Activated CD4-positive, CD25-positive, alpha-beta regulatory T cell (primary cell): ENCODE data around the gene TMEM178B.
"Not testable (repeated sequence)": the region's sequence is repeated elsewhere in the genome, so short reads cannot be mapped to it uniquely, and the experiment has no call there.

Source experiments
- DNase-seq, 4 experiments: peaks; one replicate each; lab custom pipeline; 2025; lab: John Stamatoyannopoulos, UW

TMEM178B gene

DNA sequence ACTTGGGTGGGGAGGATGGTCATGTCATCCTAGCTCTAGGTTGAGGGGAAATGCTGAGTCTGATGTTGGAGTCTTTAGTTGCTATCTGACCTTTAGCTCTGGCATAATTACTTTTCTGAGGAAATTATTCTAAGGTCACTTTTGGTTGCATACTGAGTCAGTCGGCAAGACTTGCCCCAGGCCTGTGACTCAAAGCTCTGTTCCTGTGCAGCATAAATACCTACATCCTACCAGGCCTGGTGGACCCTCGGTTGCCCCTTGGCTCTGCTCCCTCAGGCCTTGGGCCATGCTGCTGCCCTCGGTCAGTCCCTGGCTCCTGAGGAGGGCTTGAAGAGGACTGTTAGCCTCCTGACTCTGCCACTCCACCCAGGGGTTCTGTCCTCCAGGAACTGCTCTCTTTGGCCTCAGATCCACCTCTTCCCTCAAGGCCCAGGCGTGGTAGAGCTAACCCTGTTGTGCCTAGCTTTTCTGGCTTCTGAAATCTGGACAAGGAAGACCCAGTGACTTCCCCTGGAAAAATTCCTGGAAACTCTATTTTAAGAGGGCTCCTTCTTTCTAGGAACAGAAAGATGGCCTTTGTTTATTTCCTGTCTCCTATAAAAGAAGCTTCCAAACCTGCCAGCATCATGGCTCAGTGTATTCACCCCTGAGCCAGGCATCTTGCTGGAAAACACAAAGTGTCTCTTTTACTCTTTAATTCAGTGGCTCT, 71.2 kb downstream of the TMEM178B start:
- DNase-seq: no peak

DNA sequence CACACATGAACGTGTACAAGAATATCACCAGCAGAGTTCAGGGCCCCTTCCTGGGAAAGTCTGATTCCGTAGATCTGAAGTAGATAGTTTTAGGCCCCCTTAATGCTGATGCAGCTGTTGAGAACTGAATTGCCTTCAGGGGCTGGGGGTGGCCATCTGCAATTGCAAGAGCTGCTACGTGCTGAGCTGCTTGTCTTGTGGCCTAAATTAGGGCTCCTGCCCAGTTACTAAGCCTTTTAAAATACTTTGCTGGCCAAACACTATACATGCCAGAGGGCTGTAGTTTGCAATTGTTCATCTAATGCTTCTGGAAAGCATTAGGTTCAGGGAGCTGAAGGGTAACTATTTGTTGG, 71.7 kb downstream of the TMEM178B start:
- DNase-seq: no peak

DNA sequence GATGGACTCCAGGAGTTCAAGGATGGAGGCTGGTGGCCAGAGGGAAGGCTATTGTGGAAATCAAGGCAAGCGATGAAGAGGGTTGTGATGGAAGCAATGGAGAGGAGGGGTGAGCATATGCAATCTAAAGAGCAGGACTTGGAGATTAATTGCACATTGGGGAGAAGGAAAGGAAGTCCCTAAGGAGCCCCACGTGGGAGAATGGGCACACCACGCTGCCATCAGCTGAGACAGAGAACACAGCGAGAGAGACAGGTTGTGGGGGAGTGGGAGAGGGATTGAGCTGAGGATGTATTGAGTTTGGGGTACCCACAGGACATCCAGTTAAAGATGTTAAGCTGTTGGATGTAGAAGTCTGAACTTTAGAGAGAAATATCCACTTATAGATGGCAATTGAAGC, 73.6 kb downstream of the TMEM178B start:
- no peak for DNase-seq

DNA sequence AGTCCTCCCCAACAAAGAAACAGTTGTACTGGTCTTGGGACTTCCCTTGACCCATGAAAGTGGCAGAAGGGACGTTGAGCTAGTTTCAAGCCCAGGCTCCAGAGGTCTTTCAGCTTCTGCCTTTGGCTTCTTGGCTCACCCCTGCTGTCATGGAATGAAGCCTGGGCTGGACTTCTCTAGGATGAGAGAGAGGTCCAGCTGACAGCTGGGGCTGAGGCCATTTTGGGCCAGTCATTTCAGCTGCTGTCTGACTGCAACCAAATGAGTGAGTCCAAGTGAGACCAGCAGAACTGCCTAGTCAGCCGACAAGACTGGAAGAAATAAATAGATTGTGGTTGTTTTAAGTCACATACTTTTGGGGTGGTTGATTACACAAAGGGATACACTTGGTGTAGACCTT, 76.6 kb downstream of the TMEM178B start:
- no peak for DNase-seq

DNA sequence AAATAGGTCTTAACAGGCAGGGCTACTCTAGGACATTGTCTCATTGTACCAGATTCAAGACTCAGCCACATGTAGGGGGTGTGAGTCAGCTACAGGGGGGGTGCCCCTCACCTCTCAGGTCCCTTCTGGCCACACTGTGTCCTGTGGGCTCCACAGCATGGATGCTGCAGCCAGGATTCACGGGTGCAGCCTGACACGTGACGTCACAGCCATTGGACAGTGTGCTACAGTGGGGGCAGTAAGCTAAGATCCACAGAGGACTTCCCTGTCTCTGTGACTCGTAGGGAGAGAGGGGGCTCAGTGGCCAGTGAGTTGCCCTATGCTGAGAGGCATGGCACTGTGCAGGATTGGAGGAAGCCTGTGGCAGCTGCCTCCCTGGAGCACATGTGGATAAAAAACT, 77.9 kb downstream of the TMEM178B start:
- no peak for DNase-seq

DNA sequence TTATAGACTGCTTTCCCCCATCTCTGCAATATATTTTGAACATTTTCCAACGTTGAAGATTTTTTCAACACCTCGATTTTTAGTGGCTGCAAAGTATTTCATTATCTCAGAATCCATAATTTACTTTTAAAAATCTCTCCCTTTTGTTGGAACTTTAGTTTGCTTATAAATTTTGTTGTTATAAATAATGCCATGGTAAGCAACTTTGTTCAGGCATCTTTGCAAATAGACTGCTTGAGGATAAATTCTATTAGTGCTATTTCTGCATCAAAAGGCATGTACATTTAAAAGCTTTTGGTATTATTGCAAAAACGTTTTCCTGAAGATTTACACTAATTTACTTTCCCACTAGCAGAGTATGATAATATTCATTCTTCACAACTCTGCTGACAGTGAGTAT, 79.4 kb downstream of the TMEM178B start:
- DNase-seq: no peak

DNA sequence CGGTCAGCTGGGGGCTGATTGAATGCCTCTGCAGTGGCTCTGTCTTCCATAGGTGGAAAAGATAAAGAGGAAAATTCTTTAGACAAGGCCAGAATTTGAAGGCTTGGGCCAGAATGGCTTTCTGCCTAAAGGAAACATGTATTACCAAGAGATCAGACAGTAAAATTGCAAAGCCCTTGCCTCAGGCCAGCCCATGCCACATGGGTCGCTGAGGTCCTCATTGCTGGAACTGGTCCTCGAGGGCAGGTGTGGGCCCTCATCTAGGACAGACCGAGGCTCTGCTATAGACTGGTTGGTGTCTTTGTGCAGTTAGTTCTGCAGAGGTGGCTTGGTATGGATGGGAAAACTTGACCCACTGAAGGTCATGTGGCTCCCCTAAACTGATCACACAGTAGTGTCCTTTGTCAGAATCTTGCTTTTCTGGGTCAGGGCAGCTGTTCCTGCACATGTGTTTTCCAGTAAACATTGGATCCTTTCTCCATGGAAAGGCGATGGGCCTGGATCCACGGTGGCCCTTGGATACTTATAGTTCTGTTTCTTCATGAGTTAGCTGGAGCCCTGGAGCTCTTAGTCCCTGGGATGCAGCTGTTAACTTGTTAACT, 80.4 kb downstream of the TMEM178B start:
- no peak for DNase-seq

DNA sequence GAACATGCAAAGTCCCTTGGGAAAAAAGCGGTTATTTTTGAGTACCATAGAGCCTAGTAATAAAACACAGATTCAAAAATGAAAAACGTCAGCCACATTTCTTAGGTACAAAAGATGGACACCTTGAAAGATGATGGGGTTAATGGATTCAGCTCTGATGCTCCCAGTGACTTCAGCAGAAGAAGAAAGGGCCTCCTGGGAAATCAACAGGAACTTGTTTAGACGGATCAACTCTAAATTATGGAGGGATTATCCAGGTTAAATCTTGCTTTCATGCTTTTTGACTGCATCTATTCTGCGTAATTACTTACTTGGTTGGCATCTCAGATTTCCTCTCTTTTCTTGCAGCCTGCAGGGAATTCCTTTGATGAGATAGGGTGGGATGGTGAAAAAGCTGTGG, 82.5 kb downstream of the TMEM178B start:
- no peak for DNase-seq

DNA sequence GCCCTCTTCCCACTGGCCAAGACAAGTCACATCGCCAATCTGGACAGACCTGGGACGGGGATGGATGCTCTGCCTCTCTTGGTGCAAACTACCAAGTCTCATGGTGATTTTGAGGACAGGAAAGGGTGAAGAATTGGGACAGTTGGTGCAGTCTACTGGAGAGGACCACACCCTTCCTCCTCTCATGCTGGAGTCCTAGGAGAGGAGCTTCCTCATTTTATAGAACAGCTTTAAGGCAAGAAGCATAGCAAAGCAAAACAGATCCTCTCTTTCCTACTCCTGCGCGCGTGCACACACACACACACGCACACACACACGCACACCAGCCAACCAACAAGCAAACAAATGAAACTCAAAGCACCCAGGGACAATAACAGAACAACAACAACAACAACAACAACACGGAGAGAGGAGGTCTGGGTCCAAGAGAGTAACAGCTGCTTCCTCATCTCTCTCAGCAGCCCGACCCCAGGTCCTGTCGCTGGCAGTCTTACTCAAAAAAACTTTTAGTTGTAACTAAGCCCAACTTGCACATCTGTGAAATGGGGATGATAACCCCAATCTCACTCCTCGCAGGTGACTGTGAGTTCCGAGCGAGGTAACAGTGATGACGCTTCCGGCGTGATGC, 83.4 kb downstream of the TMEM178B start:
- no peak for DNase-seq

DNA sequence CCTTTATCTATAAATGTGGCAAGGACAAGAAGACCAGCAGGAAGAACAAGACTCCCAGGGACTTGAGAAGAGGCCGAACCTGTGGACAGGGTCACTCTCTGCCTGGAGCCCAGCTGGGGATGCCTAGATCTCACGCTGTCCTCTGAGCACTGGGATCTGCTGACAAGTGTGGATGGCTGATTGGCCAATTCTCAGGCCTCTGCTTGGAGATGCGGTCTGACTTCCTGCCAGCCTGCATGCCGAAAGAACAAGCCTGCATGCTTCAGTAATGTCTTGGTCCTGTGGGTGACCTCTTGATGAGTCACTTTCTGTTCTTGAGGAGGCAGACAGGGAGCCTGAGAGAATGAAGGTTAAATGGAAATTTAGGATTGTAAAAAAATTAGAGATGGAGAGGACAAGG, 84.7 kb downstream of the TMEM178B start:
- no peak for DNase-seq

DNA sequence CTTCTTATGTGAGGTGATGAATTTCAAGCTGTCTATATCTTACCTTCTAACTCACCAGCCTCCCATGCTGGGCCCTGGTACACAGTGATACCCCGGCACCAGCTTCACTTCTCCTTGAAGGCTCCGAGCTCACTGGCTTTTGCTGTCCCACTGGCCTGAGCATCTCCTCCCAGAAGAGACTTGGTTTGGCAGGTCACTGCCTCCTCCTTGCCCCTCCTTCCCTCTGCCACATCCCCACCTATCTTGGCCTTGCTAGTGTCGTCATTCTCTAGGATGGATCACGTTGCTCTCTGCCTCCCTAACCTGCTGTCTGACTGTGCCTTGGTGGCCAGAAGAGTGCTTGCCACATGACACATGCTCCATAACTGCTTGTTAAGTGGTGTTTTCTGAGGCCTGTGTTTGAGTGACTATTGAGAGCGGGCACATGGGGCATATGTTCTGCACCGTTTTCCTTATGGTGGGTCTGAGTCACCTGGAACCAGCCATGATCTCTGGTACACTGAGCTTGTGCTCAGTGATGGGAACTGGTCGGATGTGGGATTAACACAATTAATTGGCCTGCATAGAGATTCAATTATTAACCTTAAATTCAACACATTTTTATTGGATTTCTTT, 86.5 kb downstream of the TMEM178B start:
- DNase-seq: no peak

DNA sequence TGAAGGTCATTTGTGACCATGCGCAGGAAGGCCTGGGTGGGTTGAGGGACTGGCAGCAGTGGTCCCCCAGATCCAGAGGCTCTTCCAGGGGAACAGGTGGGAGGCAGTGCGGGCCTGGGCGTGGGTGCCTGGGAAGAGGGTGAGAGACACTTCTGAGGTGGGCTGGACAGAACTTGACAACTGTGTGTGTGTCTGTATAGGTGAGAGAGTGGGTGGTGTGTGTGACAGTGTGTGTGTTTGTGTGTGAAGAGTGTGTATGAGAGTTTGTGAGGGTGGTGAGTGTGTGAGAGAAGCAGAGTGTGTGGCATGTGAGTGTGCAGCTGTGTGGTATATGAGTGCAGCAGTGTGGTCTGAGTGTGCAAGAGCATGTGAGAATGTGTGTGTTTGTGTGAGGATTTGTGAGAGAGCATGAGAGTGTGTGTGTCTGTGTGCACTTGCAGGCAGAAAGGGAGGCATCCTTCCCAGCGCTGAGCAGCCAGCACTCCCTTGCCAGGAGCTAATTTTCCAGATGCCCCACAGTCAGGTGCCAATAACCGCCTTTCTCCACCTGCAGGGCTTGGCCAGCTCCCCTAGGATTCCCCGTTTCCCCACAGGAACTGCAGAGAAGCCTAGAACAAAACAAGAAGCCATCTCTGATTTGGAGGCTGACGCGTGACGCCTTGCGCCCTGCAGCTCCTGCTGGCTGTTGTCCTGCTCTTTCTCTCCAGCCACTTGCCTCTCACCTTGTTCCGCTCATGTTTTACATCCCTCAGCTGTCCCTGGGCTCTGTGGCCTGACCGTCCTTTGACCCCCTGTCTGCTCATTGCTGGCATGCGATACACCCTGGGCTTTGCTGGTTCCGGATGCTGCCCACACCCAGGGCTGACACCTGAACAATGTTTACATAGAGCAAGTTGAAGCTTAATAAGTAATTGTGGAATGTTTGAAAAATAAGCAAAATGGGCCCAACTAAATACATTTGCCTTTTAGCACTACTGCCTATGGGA, 88.0 kb downstream of the TMEM178B start:
- DNase-seq: no peak

DNA sequence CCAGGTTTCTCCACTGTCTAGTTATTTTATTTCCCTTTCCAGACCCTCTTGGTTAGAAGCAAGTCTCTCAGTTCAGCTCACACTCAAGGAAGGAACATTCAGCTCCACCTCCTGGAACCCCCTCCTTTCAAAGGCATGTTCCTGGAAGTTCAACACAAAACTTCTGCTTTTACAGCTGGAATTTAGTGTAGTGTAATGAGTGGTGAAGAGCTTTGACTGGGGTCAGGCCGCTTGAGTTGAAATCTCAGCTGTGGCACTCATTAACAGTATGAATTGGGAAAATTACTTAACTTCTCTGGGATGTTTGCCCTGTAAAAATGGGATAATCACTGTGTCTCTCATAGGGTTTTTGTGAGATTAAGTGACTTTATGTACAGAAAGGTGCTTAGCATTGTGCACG, 91.7 kb downstream of the TMEM178B start:
- no peak for DNase-seq

DNA sequence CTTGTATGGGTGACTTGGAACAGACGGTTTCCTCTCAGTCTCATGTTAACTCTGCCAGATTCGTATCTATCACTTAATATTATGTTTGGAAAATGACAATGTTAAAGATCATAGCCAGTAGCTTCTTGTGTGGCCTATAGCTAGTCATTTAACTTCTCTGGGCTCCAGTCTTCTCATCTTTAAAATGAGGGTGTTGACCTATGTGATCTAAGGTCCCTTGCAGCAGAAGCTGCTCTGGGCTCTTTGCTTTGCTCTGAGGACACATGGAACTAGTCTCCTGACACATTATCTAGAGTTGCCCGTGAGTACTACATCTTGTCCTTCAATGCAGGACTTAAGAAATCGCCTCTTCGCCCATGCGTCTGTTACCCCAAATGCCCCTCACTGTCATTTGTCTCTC, 93.1 kb downstream of the TMEM178B start:
- DNase-seq: no peak

DNA sequence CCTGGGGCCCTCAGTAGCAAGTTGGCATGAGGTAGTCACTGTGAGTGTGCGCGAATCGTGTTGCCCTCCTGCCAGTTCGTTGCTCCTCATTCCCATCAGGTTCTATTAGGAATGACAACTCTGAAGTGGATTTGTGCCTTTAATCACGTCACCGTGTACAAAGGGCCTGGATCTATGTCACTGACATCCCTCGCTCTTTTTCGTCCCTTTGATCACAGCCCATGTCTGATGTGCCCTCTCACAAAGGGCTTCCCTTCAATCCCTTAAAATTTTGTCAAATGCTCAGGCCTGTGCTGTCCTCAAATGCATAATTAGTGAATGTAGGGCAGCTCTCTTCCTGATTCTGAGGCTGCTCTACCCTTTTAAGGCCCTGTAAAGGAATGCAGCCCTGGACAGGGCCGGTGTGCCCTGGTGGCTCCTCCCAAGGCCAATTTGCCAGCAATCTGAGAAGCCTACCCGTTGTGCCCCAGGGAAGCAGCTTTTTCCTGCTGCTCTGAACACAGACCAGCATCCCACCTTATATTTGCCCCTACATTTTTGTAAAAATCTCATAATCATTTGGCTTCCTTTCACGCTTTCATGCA, 93.6 kb downstream of the TMEM178B start:
- DNase-seq: no peak

DNA sequence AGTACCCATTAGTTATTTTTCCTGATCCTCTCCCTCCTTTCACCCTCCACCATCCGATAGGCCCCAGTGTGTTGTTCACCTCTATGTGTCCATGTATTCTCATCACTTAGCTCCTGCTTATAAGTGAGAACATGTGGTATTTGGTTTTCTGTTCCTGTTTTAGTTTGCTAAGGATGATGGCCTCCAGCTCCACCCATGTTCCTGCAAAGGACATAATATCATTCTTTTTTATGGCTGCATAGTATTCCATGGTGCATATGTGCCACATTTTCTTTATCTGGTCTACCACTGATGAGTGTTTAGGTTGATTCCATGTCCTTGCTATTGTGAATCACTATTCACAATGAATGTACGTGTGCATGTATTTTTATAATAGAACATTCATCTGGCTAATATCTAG, 95.3 kb downstream of the TMEM178B start:
- not testable (repeated sequence) for DNase-seq

DNA sequence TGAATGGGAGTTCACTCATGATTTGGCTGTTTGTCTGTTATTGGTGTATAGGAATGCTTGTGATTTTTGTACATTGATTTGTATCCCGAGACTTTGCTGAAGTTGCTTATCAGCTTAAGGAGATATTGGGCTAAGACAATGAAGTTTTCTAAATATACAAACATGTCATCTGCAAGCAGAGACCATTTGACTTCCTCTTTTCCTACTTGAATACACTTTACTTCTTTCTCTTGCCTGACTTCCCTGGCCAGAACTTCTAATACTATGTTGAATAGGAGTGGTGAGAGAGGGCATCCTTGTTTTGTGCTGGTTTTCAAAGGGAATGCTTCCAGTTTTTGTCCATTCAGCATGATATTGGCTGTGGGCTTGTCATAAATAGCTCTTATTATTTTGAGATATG, 101.9 kb downstream of the TMEM178B start:
- DNase-seq: not testable (repeated sequence)

DNA sequence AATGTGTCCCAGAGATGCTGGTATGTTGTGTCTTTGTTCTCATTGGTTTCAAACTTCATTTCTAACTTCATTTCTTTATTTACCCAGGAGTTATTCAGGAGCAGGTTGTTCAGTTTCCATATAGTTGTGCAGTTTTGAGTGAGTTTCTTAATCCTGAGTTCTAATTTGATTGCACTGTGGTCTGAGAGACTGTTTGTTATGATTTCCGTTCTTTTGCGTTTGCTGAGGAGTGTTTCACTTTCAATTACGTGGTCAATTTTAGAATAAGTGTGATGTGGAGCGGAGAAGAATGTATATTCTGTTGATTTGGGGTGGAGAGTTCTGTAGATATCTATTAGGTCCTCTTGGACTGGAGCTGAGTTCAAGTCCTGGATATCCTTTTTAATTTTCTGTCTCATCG, 103.3 kb downstream of the TMEM178B start:
- DNase-seq: not testable (repeated sequence)

DNA sequence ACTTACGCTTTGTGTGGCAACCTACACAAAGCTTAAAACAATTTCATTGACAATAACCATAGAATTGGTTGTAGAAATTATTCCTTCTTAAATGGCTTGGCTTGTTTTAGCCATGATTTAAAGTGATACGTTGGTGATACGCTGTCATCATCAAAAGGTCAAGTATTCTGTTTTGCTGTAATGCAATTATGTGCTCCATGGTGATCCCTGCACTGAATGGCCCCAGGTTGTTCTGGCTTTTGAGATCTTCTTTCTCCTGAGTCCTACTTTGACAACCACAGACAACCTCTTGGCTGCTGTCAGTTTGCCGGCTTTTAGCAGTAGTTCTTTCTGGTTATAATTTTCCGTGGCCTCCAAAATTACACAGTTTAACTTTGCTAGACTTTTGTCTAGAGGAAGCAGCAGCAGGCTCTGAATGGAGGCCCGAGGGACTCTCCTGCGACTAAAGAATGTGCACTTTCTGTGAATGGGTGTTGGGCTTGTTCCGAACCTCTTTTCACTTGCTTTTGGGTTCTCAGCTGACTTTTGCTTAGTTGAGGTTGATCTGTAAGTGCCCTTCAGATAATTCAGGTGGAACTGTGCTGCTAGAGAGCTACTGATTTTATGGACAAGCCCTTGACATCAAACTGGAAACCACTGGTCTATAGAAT, 104.7 kb downstream of the TMEM178B start:
- DNase-seq: no peak

DNA sequence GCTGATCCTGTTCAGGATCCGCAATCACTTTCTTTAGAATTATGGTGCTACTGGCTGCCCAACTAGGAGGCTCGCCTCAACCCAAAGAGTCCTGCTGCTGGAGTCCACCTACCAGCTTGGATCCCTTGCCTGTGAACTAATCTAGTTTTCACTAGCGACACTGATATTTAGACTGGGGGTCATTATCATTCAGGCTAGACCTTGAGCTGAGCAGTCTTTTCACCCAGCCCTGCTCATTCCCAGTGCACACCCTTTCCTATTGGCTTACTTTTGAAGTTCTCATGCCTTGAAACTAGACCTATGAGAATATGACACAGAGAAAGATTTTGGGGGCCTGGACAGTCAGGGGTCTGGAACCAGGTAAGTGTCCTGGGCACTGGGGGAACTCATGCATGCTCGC, 107.9 kb downstream of the TMEM178B start:
- DNase-seq: no peak

DNA sequence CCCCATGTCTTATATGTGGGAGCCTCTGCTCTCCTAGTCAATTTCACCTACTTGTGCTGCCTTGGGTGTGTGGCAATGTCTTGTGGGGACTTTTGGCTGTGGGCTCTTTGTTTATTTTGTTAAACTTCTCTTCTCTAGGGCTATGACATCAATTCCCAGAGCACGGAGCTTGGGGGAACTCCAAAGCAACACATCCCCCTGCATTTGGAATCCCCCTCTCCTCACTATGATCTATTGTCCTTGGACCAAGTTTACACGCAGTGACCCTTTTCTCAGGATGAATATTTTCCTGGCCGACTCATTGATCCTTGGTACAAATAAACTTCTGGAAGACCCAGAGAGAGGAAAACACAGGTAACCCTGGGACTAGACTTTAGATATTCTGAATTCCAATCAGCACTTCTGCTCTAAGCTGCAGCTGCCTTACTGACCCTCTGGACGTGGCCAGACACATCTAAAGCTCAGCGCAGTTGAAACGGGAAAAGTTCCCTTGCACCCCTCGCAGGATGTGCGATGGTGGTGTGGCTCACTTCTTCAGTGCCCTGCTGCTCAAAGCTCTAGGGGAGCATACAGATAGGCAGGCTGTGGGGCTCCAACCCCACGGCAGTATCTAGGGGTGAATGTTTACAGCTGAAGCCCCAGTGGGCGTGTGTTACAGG, 110.8 kb downstream of the TMEM178B start:
- no peak for DNase-seq
